HG03469 (cell line): Measurements from ENCODE around the gene ARHGAP24.

ENCODE experiments used
- ATAC-seq: cut with Tn5 transposase; IDR thresholded peaks from one replicate; pipeline ENCODE4 v1.9.1; 2021; ENCODE audit warnings: mild to moderate bottlenecking, moderate library complexity, moderate number of reproducible peaks; ENCODE audit not compliant: unreplicated experiment

ARHGAP24 gene

GRCh38 chr4:85577307-85577706 lies 102.4 kb downstream of the ARHGAP24 start:
- ATAC-seq = no peak

- no peak for ATAC-seq
These were observed 105.0 kb downstream of the ARHGAP24 start for GRCh38 chr4:85579942-85580341.

GRCh38 chr4:85580489-85580888 lies 105.5 kb downstream of the ARHGAP24 start:
- ATAC-seq = no peak

- no peak for ATAC-seq
These were observed 113.0 kb downstream of the ARHGAP24 start for GRCh38 chr4:85587952-85588351.

- ATAC-seq = no peak
These were observed 116.6 kb downstream of the ARHGAP24 start for GRCh38 chr4:85591406-85592098.

GRCh38 chr4:85595098-85595775 lies 120.3 kb downstream of the ARHGAP24 start:
- no peak for ATAC-seq

- no peak for ATAC-seq
These were observed 121.0 kb downstream of the ARHGAP24 start for GRCh38 chr4:85595796-85596559.

GRCh38 chr4:85598936-85599335 lies 124.0 kb downstream of the ARHGAP24 start:
- no peak for ATAC-seq

GRCh38 chr4:85600501-85600900 lies 125.6 kb downstream of the ARHGAP24 start:
- no peak for ATAC-seq

- peak; percentile 54 for ATAC-seq
These were observed 128.7 kb downstream of the ARHGAP24 start for GRCh38 chr4:85603437-85604336.

- ATAC-seq = no peak
These were observed 131.6 kb downstream of the ARHGAP24 start for GRCh38 chr4:85606505-85606904.

- peak; percentile 39 for ATAC-seq
These were observed 132.7 kb downstream of the ARHGAP24 start for GRCh38 chr4:85607624-85608023.

- ATAC-seq = peak; percentile 88
These were observed 135.5 kb downstream of the ARHGAP24 start for GRCh38 chr4:85610450-85610849.

- ATAC-seq = no peak
These were observed 136.7 kb downstream of the ARHGAP24 start for GRCh38 chr4:85611661-85612060.

GRCh38 chr4:85613901-85614300 lies 139.0 kb downstream of the ARHGAP24 start:
- ATAC-seq = no peak

GRCh38 chr4:85615952-85616351 lies 141.0 kb downstream of the ARHGAP24 start:
- ATAC-seq = no peak

- ATAC-seq = no peak
These were observed 142.3 kb downstream of the ARHGAP24 start for GRCh38 chr4:85617202-85617601.

GRCh38 chr4:85632981-85633380 lies 158.0 kb downstream of the ARHGAP24 start:
- no peak for ATAC-seq

GRCh38 chr4:85637778-85638177 lies 162.8 kb downstream of the ARHGAP24 start:
- ATAC-seq = no peak

- ATAC-seq = no peak
These were observed 165.0 kb downstream of the ARHGAP24 start for GRCh38 chr4:85639946-85640345.
